ENCODE data around the gene CANX. TPM values are rescaled to one million over a fixed set of nuclear protein-coding genes. Genes with fewer than 3 reads are reported as not detected.

The CANX gene
- polyA plus RNA-seq, 2 of the 4 experiments (the other 2 are of a cell fraction) = 433 to 1,000 TPM

DNA sequence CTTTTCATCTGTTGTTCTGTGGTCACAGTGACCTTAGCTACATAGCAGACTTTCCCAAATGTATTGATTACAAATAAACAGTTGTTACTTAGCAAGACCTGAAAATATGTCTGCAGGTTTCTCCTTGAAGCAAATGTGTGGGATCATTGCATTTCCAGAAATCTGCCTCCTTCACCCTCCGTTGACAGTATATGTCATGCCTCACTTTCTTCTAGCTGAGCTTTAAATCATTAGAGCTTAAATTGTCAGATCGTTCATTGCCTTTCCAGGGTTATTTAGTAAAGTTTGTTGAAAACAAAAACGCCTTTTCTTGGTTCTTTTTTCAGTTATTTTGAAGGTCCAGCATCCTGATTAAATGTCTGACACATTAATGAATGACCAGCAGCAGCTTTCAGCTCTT lies 31.6 kb downstream of the CANX start:
- Histone ChIP-seq H3K9me3 (no peaks in the 10 kb centered on the region), H3K4me1 (peaks cover 26% of the 10 kb centered on the region), H3K27ac (no peak overlapping the region), H3K4me2 (no peak overlapping the region), H3K4me3 (no peak overlapping the region)
- ChIA-PET CTCF (interaction anchor here (1.1 to 1.6 kb wide), 4 partner anchors 19 to 62 kb away, joined by 3 to 5 read pairs (median 4); no protein-coding TSS in a partner anchor), POLR2A (interaction anchor here (1.1 kb wide), 1 partner anchor 67 kb away, joined by 3 read pairs; no protein-coding TSS in a partner anchor)
- DNase-seq (ENCODE audit: low read depth in 1 of 2, low spot score in 1 of 2) = no peak
- no peak for ATAC-seq
- FAIRE-seq = no peak
- WGBS (ENCODE audit: missing lambda C conversion rate) = 64% methylated on average over 3 of the region's 3 CpGs
- TF ChIP-seq ZC3H11A (IDR thresholded peaks at IDR 0.05) (no peak), ESRRA (IDR thresholded peaks at IDR 0.05; ENCODE audit: borderline replicate concordance, low read length) (no peak), PBX3 (IDR thresholded peaks at IDR 0.05) (no peak), BHLHE40 (IDR thresholded peaks at IDR 0.05; ENCODE audit: low read depth, low read length) (no peak), PHF8 (IDR thresholded peaks at IDR 0.05; ENCODE audit: borderline replicate concordance, low read depth) (no peak), SMC3 (IDR thresholded peaks at IDR 0.05) (no peak), EHMT2 (IDR thresholded peaks at IDR 0.05; ENCODE audit: low read depth) (no peak), EP300 (IDR thresholded peaks at IDR 0.05) (no peak), USF2 (IDR thresholded peaks at IDR 0.05) (no peak), RAD21 (conservative IDR thresholded peaks at IDR 0.05 in 1 of 2, IDR thresholded peaks at IDR 0.05 in 1 of 2) (no peak), POLR2AphosphoS2 (conservative IDR thresholded peaks at IDR 0.05; ENCODE audit: low read length) (no peak), HOXA7 (CRISPR knock-in tag; IDR thresholded peaks at IDR 0.05) (no peak), E2F6 (IDR thresholded peaks at IDR 0.05; ENCODE audit: borderline replicate concordance, low read depth) (no peak), FOXS1 (CRISPR knock-in tag; IDR thresholded peaks at IDR 0.05) (no peak)
- TF ChIP-seq, protein P1, sequence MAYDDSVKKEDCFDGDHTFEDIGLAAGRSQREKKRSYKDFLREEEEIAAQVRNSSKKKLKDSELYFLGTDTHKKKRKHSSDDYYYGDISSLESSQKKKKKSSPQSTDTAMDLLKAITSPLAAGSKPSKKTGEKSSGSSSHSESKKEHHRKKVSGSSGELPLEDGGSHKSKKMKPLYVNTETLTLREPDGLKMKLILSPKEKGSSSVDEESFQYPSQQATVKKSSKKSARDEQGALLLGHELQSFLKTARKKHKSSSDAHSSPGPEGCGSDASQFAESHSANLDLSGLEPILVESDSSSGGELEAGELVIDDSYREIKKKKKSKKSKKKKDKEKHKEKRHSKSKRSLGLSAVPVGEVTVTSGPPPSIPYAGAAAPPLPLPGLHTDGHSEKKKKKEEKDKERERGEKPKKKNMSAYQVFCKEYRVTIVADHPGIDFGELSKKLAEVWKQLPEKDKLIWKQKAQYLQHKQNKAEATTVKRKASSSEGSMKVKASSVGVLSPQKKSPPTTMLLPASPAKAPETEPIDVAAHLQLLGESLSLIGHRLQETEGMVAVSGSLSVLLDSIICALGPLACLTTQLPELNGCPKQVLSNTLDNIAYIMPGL (CRISPR knock-in tag; IDR thresholded peaks at IDR 0.05; ENCODE audit: borderline replicate concordance) = no peak
- TF ChIP-seq, protein P2, sequence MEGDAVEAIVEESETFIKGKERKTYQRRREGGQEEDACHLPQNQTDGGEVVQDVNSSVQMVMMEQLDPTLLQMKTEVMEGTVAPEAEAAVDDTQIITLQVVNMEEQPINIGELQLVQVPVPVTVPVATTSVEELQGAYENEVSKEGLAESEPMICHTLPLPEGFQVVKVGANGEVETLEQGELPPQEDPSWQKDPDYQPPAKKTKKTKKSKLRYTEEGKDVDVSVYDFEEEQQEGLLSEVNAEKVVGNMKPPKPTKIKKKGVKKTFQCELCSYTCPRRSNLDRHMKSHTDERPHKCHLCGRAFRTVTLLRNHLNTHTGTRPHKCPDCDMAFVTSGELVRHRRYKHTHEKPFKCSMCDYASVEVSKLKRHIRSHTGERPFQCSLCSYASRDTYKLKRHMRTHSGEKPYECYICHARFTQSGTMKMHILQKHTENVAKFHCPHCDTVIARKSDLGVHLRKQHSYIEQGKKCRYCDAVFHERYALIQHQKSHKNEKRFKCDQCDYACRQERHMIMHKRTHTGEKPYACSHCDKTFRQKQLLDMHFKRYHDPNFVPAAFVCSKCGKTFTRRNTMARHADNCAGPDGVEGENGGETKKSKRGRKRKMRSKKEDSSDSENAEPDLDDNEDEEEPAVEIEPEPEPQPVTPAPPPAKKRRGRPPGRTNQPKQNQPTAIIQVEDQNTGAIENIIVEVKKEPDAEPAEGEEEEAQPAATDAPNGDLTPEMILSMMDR (IDR thresholded peaks at IDR 0.05) = no peak

DNA sequence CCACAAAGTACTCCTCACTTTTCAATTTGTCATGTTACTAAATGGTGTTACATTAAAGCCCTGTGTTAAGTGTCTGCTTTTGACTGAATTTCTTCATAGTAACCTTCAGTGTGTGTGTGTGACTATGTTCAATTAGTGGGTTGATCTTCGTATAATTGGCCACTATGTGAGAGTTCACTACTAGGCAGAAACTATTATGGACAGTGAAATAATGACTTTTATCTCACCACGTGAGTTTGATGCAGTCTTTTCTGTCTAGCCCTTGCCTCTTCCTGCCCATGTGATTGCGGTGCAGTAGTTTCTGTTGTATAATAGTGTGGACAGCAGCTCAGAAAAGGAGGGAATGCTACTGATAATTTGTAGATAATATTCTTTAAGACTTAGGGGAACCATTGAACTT lies 32.1 kb downstream of the CANX start:
- Histone ChIP-seq H3K4me1 (peaks cover 26% of the 10 kb centered on the region), H3K27ac (no peak overlapping the region), H3K4me2 (no peak overlapping the region; the same call in 2 of the 3 replicates), H3K4me3 (no peak overlapping the region), H3K9me3 (no peaks in the 10 kb centered on the region)
- POLR2A ChIA-PET = interaction anchor here (1.1 kb wide), 1 partner anchor 66 kb away, joined by 3 read pairs; no protein-coding TSS in a partner anchor
- FAIRE-seq (no peak), ATAC-seq (no peak), DNase-seq (ENCODE audit: low read depth in 1 of 2, low spot score in 1 of 2) (no peak)
- CTCF ChIA-PET = interaction anchor here (0.7 to 1.6 kb wide), 4 partner anchors 9 to 63 kb away, joined by 3 to 5 read pairs (median 3); no protein-coding TSS in a partner anchor
- 88% methylated on average over 3 of the region's 3 CpGs for WGBS (ENCODE audit: missing lambda C conversion rate)
- no peak for TF ChIP-seq JUN (IDR thresholded peaks at IDR 0.05)
- no peak for TF ChIP-seq NPAS2 (CRISPR knock-in tag; IDR thresholded peaks at IDR 0.05; ENCODE audit: borderline replicate concordance)
- TF ChIP-seq, protein P3, sequence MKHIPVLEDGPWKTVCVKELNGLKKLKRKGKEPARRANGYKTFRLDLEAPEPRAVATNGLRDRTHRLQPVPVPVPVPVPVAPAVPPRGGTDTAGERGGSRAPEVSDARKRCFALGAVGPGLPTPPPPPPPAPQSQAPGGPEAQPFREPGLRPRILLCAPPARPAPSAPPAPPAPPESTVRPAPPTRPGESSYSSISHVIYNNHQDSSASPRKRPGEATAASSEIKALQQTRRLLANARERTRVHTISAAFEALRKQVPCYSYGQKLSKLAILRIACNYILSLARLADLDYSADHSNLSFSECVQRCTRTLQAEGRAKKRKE (CRISPR knock-in tag; IDR thresholded peaks at IDR 0.05; ENCODE audit: low read depth) = no peak
- TF ChIP-seq HOXA7 (CRISPR knock-in tag; IDR thresholded peaks at IDR 0.05) = no peak
- no peak for TF ChIP-seq CBX2 (IDR thresholded peaks at IDR 0.05; ENCODE audit: borderline replicate concordance, low read depth)
- TF ChIP-seq, protein P4, sequence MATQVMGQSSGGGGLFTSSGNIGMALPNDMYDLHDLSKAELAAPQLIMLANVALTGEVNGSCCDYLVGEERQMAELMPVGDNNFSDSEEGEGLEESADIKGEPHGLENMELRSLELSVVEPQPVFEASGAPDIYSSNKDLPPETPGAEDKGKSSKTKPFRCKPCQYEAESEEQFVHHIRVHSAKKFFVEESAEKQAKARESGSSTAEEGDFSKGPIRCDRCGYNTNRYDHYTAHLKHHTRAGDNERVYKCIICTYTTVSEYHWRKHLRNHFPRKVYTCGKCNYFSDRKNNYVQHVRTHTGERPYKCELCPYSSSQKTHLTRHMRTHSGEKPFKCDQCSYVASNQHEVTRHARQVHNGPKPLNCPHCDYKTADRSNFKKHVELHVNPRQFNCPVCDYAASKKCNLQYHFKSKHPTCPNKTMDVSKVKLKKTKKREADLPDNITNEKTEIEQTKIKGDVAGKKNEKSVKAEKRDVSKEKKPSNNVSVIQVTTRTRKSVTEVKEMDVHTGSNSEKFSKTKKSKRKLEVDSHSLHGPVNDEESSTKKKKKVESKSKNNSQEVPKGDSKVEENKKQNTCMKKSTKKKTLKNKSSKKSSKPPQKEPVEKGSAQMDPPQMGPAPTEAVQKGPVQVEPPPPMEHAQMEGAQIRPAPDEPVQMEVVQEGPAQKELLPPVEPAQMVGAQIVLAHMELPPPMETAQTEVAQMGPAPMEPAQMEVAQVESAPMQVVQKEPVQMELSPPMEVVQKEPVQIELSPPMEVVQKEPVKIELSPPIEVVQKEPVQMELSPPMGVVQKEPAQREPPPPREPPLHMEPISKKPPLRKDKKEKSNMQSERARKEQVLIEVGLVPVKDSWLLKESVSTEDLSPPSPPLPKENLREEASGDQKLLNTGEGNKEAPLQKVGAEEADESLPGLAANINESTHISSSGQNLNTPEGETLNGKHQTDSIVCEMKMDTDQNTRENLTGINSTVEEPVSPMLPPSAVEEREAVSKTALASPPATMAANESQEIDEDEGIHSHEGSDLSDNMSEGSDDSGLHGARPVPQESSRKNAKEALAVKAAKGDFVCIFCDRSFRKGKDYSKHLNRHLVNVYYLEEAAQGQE (IDR thresholded peaks at IDR 0.05) = no peak
- TF ChIP-seq HOXB5 (CRISPR knock-in tag; IDR thresholded peaks at IDR 0.05) = no peak
- no peak for TF ChIP-seq RARB (CRISPR knock-in tag; IDR thresholded peaks at IDR 0.05)
- TF ChIP-seq TFCP2L1 (CRISPR knock-in tag; IDR thresholded peaks at IDR 0.05) = no peak
- TF ChIP-seq USF2 (IDR thresholded peaks at IDR 0.05) = no peak
